ENCODE measurements around the gene AFTPH. TPM values are rescaled to one million over a fixed set of nuclear protein-coding genes. Genes with fewer than 3 reads are reported as not detected.

AFTPH gene
- total and polyA plus RNA-seq, 9 of the 15 experiments (the other 6 are each of a cell fraction or from before 2014, with no cell fraction given), result 8.0 to 26.2 (median 13.8) TPM

DNA sequence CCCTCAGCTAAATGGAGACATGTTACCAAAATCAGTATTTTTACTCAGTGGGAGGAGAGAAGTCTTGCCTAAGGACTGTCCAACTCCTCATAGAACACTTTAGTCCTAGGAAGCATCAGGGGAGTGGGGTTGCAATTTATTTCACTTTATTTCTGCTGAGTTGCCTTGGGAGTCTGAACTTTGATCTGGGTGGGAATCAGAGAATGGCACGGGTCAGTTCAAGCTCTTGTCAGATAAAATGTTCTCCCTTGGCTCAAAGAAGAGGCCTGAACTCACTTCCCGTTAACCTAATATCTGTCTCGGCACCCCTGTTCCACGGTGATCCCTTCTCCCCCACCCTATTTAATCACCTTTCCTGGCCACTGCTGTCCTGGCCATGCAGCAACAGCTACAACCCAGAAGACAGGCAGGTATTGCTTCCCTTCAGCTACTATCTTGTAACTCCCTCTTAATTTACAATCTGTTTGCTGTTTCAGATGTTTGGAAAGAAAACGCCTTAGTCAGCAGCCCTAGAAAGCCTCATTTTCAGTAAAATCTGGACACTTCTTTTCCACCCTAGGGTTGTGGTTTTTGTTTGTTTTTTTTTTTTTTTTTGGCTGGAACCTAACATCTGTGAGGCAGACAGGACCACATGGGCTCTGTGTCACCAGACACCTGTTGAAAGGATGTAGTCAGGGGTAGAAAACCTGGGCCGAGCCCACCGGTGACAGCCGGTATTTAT lies 77.1 kb downstream of the AFTPH start:
- no peak for FAIRE-seq
- 22% methylated on average over 7 of the region's 8 CpGs for WGBS (ENCODE audit: insufficient coverage, low coverage, missing lambda C conversion rate)
- CTCF ChIA-PET (ENCODE audit: low intra/inter-chr PET ratio), result no interaction called here

GRCh38 chr2:64601785-64602391 lies 77.8 kb downstream of the AFTPH start:
- no TSS peak for BruUV-seq (replicated peaks)
- DNase-seq (ENCODE audit: extremely low read depth in 1 of 4, low spot score in 3 of 4), result no peak
- Histone ChIP-seq H3K4me1 (replicated peaks in 1 of 2; ENCODE audit: control insufficient read depth in 2 of 2, insufficient read depth in 2 of 2, low read length in 2 of 2) (peaks cover 8 to 16% of the 10 kb centered on the region in 2 experiments; a peak in 3 of 5 replicates), H3K9me3 (replicated peaks; ENCODE audit: control insufficient read depth, insufficient read depth, low read depth, low read length) (no peaks in the 10 kb centered on the region), H3K4me2 (ENCODE audit: insufficient read depth, low read length) (no peak overlapping the region), H2AFZ (ENCODE audit: low read depth, low read length) (no peak overlapping the region), H3K9ac (ENCODE audit: insufficient read depth in 1 of 2, low read depth in 2 of 2, low read length in 2 of 2) (no peak overlapping the region), H3K79me2 (ENCODE audit: control insufficient read depth, insufficient read depth, low read length) (no peaks in the 10 kb centered on the region), H3K27ac (ENCODE audit: extremely low read depth, low read depth, low read length) (no peak overlapping the region), H3K9me1 (ENCODE audit: control insufficient read depth, insufficient read depth, low read length) (no peaks in the 10 kb centered on the region), H3K27me3 (ENCODE audit: control insufficient read depth in 2 of 2, insufficient read depth in 2 of 2, low read length in 2 of 2) (no peaks in the 10 kb centered on the region), H3K36me3 (ENCODE audit: control insufficient read depth, insufficient read depth, low read length) (no peaks in the 10 kb centered on the region), H4K20me1 (replicated peaks; ENCODE audit: control insufficient read depth, insufficient read depth, low read length) (no peaks in the 10 kb centered on the region), H3K4me3 (no peak overlapping the region)
- TF ChIP-seq LCOR (CRISPR knock-in tag; IDR thresholded peaks at IDR 0.05) (no peak), CTCF (IDR thresholded peaks at IDR 0.05 in 2 of 3, conservative IDR thresholded peaks at IDR 0.05 in 1 of 3; ENCODE audit: insufficient read depth in 2 of 3, low read depth in 1 of 3, low read length in 3 of 3) (no peak), KLF10 (CRISPR knock-in tag; IDR thresholded peaks at IDR 0.05) (no peak), FOXP4 (CRISPR knock-in tag; IDR thresholded peaks at IDR 0.05; ENCODE audit: borderline replicate concordance) (no peak), HNRNPUL1 (IDR thresholded peaks at IDR 0.05; ENCODE audit: low read length) (no peak)
- FAIRE-seq, result no peak
- WGBS (ENCODE audit: insufficient coverage, low coverage, missing lambda C conversion rate), result 55% methylated on average over 12 of the region's 12 CpGs
- intact Hi-C loops (cut with micrococcal nuclease) (no loop called here), in situ Hi-C loops (cut with MboI) (no loop called here)
- ChIA-PET POLR2A (interaction anchor here (0.6 kb wide), 1 partner anchor 237 kb away, joined by 3 read pairs; no protein-coding TSS in a partner anchor), CTCF (ENCODE audit: low intra/inter-chr PET ratio) (no interaction called here)
- no peak for ATAC-seq

More for the DNA sequence above, 77.1 kb downstream of the AFTPH start:
- Histone ChIP-seq H3K27me3 (ENCODE audit: control insufficient read depth in 2 of 2, insufficient read depth in 2 of 2, low read length in 2 of 2) (no peaks in the 10 kb centered on the region), H3K9me3 (replicated peaks; ENCODE audit: control insufficient read depth, insufficient read depth, low read depth, low read length) (no peaks in the 10 kb centered on the region), H3K4me1 (replicated peaks in 1 of 2; ENCODE audit: control insufficient read depth in 2 of 2, insufficient read depth in 2 of 2, low read length in 2 of 2) (peaks cover under 1 to 10% of the 10 kb centered on the region in 2 experiments; a peak in 3 of 5 replicates), H3K9ac (ENCODE audit: insufficient read depth in 1 of 2, low read depth in 2 of 2, low read length in 2 of 2) (peak overlapping the region in 1 of 2 experiments; percentile 33; a peak in 1 of 4 replicates), H3K9me1 (ENCODE audit: control insufficient read depth, insufficient read depth, low read length) (no peaks in the 10 kb centered on the region), H3K4me2 (ENCODE audit: insufficient read depth, low read length) (no peak overlapping the region), H3K36me3 (ENCODE audit: control insufficient read depth, insufficient read depth, low read length) (no peaks in the 10 kb centered on the region), H2AFZ (ENCODE audit: low read depth, low read length) (0 out of 2 replicates have a peak overlapping the region, but pooled peaks have one; percentile 2), H3K4me3 (no peak overlapping the region), H3K79me2 (ENCODE audit: control insufficient read depth, insufficient read depth, low read length) (no peaks in the 10 kb centered on the region), H3K27ac (ENCODE audit: extremely low read depth, low read depth, low read length) (no peak overlapping the region), H4K20me1 (replicated peaks; ENCODE audit: control insufficient read depth, insufficient read depth, low read length) (no peaks in the 10 kb centered on the region)
- in situ Hi-C loops (cut with MboI) (no loop called here), intact Hi-C loops (cut with micrococcal nuclease) (no loop called here)
- TF ChIP-seq ZNF316 (IDR thresholded peaks at IDR 0.05) (peak; percentile 77), MAFF (IDR thresholded peaks at IDR 0.05; ENCODE audit: low read length) (0 out of 2 replicates have a peak, but pooled peaks have one; percentile 25), C11orf30 (IDR thresholded peaks at IDR 0.05; ENCODE audit: low read depth) (peak; percentile 57; the same call in 1 of the 2 replicates), RHOXF2B (CRISPR knock-in tag; conservative IDR thresholded peaks at IDR 0.05) (no peak), ZNF780A (CRISPR knock-in tag; IDR thresholded peaks at IDR 0.05) (no peak), MAFK (IDR thresholded peaks at IDR 0.05; ENCODE audit: low read length) (0 out of 2 replicates have a peak, but pooled peaks have one; percentile 7), MAFG (tag; conservative IDR thresholded peaks at IDR 0.05) (peak; percentile 55; the same call in 1 of the 2 replicates)
- ATAC-seq (no peak), DNase-seq (ENCODE audit: extremely low read depth in 1 of 4, low spot score in 3 of 4) (no peak)
- BruUV-seq (replicated peaks), result no TSS peak
- POLR2A ChIA-PET, result interaction anchor here (0.6 kb wide), 1 partner anchor 237 kb away, joined by 3 read pairs; no protein-coding TSS in a partner anchor

Data from K562 (cell line).